H9 (cell line): ENCODE data around the gene AJAP1. TPM values are rescaled to one million over a fixed set of nuclear protein-coding genes. Genes with fewer than 3 reads are reported as not detected.

ENCODE experiments used
- DNase-seq: peaks from one replicate; pipeline ENCODE4 v3.0.0-alpha.2; 2017
- H2AFZ ChIP-seq: one replicate; pipeline ENCODE4 v1.6.1; 2013; ENCODE audit warnings: mild to moderate bottlenecking, low read length, control low read depth, moderate library complexity
- H2AK5ac ChIP-seq: 2 replicates; pipeline ENCODE4 v1.6.1; 2013; ENCODE audit warnings: low read length, control low read depth, mixed read lengths; ENCODE audit not compliant: insufficient read length
- H2BK120ac ChIP-seq: one replicate; pipeline ENCODE4 v1.6.1; 2013; ENCODE audit warnings: low read depth, mild to moderate bottlenecking, low read length, control low read depth, inconsistent platforms; ENCODE audit not compliant: poor library complexity, severe bottlenecking
- H2BK12ac ChIP-seq: 2 replicates; pipeline ENCODE4 v1.6.1; 2013; ENCODE audit warnings: low read length, control low read depth, mixed read lengths, low read depth; ENCODE audit not compliant: insufficient read length
- H2BK15ac ChIP-seq: 2 replicates; pipeline ENCODE4 v1.6.1; 2013; ENCODE audit warnings: low read depth, low read length, control low read depth
- H2BK20ac ChIP-seq: one replicate; pipeline ENCODE4 v1.6.1; 2013; ENCODE audit warnings: low read depth, mild to moderate bottlenecking, low read length, control low read depth, inconsistent platforms; ENCODE audit not compliant: poor library complexity, severe bottlenecking
- H2BK5ac ChIP-seq: 2 replicates; pipeline ENCODE4 v1.6.1; 2013; ENCODE audit warnings: low read length, control low read depth, mixed read lengths; ENCODE audit not compliant: insufficient read length
- H3K14ac ChIP-seq: 2 replicates; pipeline ENCODE4 v1.6.1; 2013; ENCODE audit warnings: low read length, control low read depth; ENCODE audit not compliant: insufficient read depth
- H3K18ac ChIP-seq: 2 replicates; pipeline ENCODE4 v1.6.1; 2013; ENCODE audit warnings: low read depth, mild to moderate bottlenecking, mixed read lengths, low read length, control low read depth; ENCODE audit not compliant: insufficient read length
- H3K23ac ChIP-seq: 2 replicates; pipeline ENCODE4 v1.6.1; 2013; ENCODE audit warnings: low read length, control low read depth, mixed read lengths, low read depth; ENCODE audit not compliant: insufficient read length
- H3K23me2 ChIP-seq: 2 replicates; pipeline ENCODE4 v1.6.1; 2013; ENCODE audit warnings: low read depth, mild to moderate bottlenecking, mixed read lengths, low read length, control low read depth; ENCODE audit not compliant: insufficient read length, poor library complexity, severe bottlenecking
- H3K27ac ChIP-seq: 2 replicates; pipeline ENCODE4 v1.5.1; 2013; ENCODE audit warnings: low read length, control low read depth, mixed read lengths, low read depth; ENCODE audit not compliant: insufficient read length
- H3K27me3 ChIP-seq: 2 replicates; pipeline ENCODE4 v1.6.1; 2013; ENCODE audit warnings: low read length, control low read depth, inconsistent platforms; ENCODE audit not compliant: insufficient read depth
- H3K4ac ChIP-seq: 2 replicates; pipeline ENCODE4 v1.6.1; 2013; ENCODE audit warnings: low read depth, mild to moderate bottlenecking, control low read depth, inconsistent platforms, low read length, moderate library complexity
- H3K4me1 ChIP-seq: 2 replicates; pipeline ENCODE4 v1.6.1; 2013; ENCODE audit warnings: low read length, control low read depth, inconsistent platforms; ENCODE audit not compliant: insufficient read depth
- H3K4me2 ChIP-seq: 2 replicates; pipeline ENCODE4 v1.6.1; 2013; ENCODE audit warnings: low read length, control low read depth, mixed read lengths; ENCODE audit not compliant: insufficient read length, insufficient read depth
- H3K56ac ChIP-seq: 2 replicates; pipeline ENCODE4 v1.6.1; 2013; ENCODE audit warnings: low read depth, mild to moderate bottlenecking, mixed read lengths, low read length, control low read depth; ENCODE audit not compliant: insufficient read length
- H3K79me1 ChIP-seq: 2 replicates; pipeline ENCODE4 v1.6.1; 2013; ENCODE audit warnings: low read depth, mild to moderate bottlenecking, moderate library complexity, low read length, control low read depth, inconsistent platforms; ENCODE audit not compliant: insufficient read depth, poor library complexity, severe bottlenecking
- H3K79me2 ChIP-seq: 2 replicates; pipeline ENCODE4 v1.6.1; 2013; ENCODE audit warnings: low read length, control low read depth, inconsistent platforms; ENCODE audit not compliant: insufficient read depth
- H3K9ac ChIP-seq: 2 replicates; pipeline ENCODE4 v1.6.1; 2013; ENCODE audit warnings: low read length, control low read depth, mixed read lengths; ENCODE audit not compliant: insufficient read length; ENCODE audit errors: extremely low read depth
- H3K9me3 ChIP-seq: one replicate; pipeline ENCODE4 v1.6.1; 2013; ENCODE audit warnings: low read depth, low read length, inconsistent platforms; ENCODE audit not compliant: control insufficient read depth
- H3T11ph ChIP-seq: one replicate; pipeline ENCODE4 v1.6.1; 2013; ENCODE audit warnings: mild to moderate bottlenecking, low read length, control low read depth, inconsistent platforms
- H4K20me1 ChIP-seq: one replicate; pipeline ENCODE4 v1.6.1; 2013; ENCODE audit not compliant: control insufficient read depth, insufficient read length, insufficient read depth
- H4K5ac ChIP-seq: 2 replicates; pipeline ENCODE4 v1.6.1; 2013; ENCODE audit warnings: low read depth, mild to moderate bottlenecking, mixed read lengths, low read length, control low read depth; ENCODE audit not compliant: insufficient read length
- H4K8ac ChIP-seq: replicated peaks from 2 replicates; pipeline ENCODE4 v1.6.1; 2013; ENCODE audit warnings: low read length, control low read depth, mixed read lengths, low read depth; ENCODE audit not compliant: insufficient read length
- H4K91ac ChIP-seq: 2 replicates; pipeline ENCODE4 v1.6.1; 2013; ENCODE audit warnings: low read depth, mild to moderate bottlenecking, moderate library complexity, mixed read lengths, low read length, control low read depth; ENCODE audit not compliant: insufficient read length
- H3K27ac Mint-ChIP-seq, 3 experiments: 2 replicates in 2 of 3; 3 replicates in 1 of 3; pipeline ENCODE4 v1.8.0; 2020 to 2021; ENCODE audit warnings: mixed read lengths in 3 of 3, mild to moderate bottlenecking in 1 of 3, moderate library complexity in 1 of 3
- H3K27me3 Mint-ChIP-seq: 2 replicates; pipeline ENCODE4 v1.8.0; 2021; ENCODE audit warnings: low read depth, mild to moderate bottlenecking, moderate library complexity, mixed read lengths
- H3K36me3 Mint-ChIP-seq, 3 experiments: 2 replicates in 2 of 3; 3 replicates in 1 of 3; pipeline ENCODE4 v1.8.0; 2020 to 2021; ENCODE audit warnings: low read depth in 3 of 3, mixed read lengths in 3 of 3; ENCODE audit not compliant: insufficient read depth in 1 of 3
- H3K4me1 Mint-ChIP-seq, 2 experiments: 2 replicates each; pipeline ENCODE4 v1.8.0; 2020; ENCODE audit warnings: mixed read lengths in 2 of 2
- H3K4me3 Mint-ChIP-seq, 2 experiments: 2 replicates in 1 of 2; 3 replicates in 1 of 2; pipeline ENCODE4 v1.8.0; 2020 to 2021; ENCODE audit warnings: mild to moderate bottlenecking in 2 of 2, mixed read lengths in 2 of 2, moderate library complexity in 1 of 2
- H3K9me3 Mint-ChIP-seq, 2 experiments: 2 replicates in 1 of 2; 3 replicates in 1 of 2; pipeline ENCODE4 v1.8.0; 2020; ENCODE audit warnings: mild to moderate bottlenecking in 2 of 2, mixed read lengths in 2 of 2, moderate library complexity in 1 of 2
- CTCF ChIP-seq: fragments of 200-600 bp; sonication (generic); conservative IDR thresholded peaks from 3 replicates; pipeline ENCODE4 v1.8.0; 2021; ENCODE audit warnings: antibody characterized with exemption, mild to moderate bottlenecking
- total RNA-seq: library from RNA; stranded (reverse); gene quantifications from 2 replicates; pipeline ENCODE4 v1.2.1, GENCODE V29; 2021

AJAP1 gene
- total RNA-seq, 1 experiment from 2014 or later = 8.6 TPM

GRCh38 chr1:4803335-4803734 lies 148.9 kb downstream of the AJAP1 start:
- Histone ChIP-seq H3K4me1 (no peaks in the 10 kb centered on the region), H3K14ac (no peak overlapping the region), H4K8ac (no peak overlapping the region), H3K4me2 (no peak overlapping the region), H2BK120ac (no peak overlapping the region), H2BK15ac (no peak overlapping the region), H3K23me2 (no peaks in the 10 kb centered on the region), H3K23ac (no peak overlapping the region), H3K27me3 (no peaks in the 10 kb centered on the region), H3K18ac (no peak overlapping the region), H3K56ac (no peak overlapping the region), H3K4ac (no peak overlapping the region), H4K5ac (no peak overlapping the region), H3K79me1 (no peaks in the 10 kb centered on the region), H3K27ac (no peak overlapping the region), H4K20me1 (no peaks in the 10 kb centered on the region), H2BK20ac (no peak overlapping the region), H3K9me3 (no peaks in the 10 kb centered on the region), H3K9ac (no peak overlapping the region), H3T11ph (no peak overlapping the region), H2AFZ (no peak overlapping the region), H2BK12ac (no peak overlapping the region), H2AK5ac (no peak overlapping the region), H3K79me2 (no peaks in the 10 kb centered on the region), H2BK5ac (no peak overlapping the region), H4K91ac (no peak overlapping the region)
- TF ChIP-seq CTCF = no peak
- Mint-ChIP-seq H3K4me3 (no peak overlapping the region), H3K36me3 (peaks cover 0 to 10% (median 3%) of the 10 kb centered on the region in 3 experiments; a peak in 4 of 7 replicates), H3K27ac (no peak overlapping the region), H3K4me1 (no peaks in the 10 kb centered on the region), H3K27me3 (peaks cover 38% of the 10 kb centered on the region), H3K9me3 (peaks cover 13 to 24% of the 10 kb centered on the region in 2 experiments)
- DNase-seq = no peak
